Fibroblast of skin of right biceps (primary cell): ENCODE data around the gene CDH15.

Source experiments
- DNase-seq: peaks from one replicate; pipeline ENCODE4 v3.0.0-alpha.2; 2013

The CDH15 gene

GRCh38 chr16:89140981-89141883, 30.3 kb upstream of the CDH15 start:
- DNase-seq = no peak

DNA sequence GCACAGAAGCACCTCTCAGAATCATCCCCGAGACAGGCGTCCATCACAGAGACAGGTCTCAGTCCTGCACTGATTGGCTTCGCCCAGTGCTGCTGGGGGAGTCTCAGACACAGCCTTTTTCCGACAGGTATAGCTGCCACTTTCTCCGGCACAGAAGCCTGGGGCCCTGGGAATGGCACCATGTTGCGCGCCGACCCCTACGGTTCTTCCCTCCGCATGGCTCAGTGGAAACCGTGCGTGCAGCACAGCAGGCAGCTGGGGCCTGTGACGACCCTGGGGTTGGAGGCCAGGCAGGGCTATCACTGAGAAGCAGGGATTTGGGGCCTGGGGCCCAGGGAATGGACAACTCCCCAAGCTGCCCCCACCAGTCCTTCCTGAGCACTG, 29.7 kb upstream of the CDH15 start:
- DNase-seq = no peak

GRCh38 chr16:89142474-89143195, 28.9 kb upstream of the CDH15 start:
- no peak for DNase-seq

DNA sequence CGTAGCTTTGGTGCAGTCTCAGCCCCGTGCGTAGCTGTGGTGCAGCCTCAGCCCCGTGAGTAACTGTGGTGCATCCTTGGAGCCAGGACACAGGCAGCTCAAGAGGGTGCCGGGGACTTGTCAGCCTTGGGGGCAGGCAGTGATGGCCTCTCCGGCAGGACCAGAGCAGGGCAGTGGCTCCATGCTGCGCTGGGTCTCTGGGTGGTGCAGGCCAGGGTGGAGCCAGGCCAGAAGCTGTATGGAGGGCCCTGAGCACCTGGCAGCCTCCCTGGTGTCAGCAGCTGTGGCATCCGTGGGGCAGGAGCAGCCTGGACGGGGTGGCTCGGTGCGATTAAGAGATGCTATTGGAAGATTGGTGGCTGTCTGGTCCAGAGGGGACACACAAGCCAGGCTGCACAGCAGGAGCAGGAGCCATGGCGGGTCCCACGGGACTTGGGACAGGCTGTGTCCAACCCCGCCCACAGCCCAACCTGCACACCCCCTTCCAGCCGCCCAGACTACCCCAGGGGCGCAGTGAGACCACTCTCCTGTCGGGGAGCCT, 28.3 kb upstream of the CDH15 start:
- DNase-seq = no peak

- no peak for DNase-seq
Measured at GRCh38 chr16:89143911-89144675, 27.5 kb upstream of the CDH15 start.

- DNase-seq = no peak
Measured at GRCh38 chr16:89144681-89145080, 26.9 kb upstream of the CDH15 start.

DNA sequence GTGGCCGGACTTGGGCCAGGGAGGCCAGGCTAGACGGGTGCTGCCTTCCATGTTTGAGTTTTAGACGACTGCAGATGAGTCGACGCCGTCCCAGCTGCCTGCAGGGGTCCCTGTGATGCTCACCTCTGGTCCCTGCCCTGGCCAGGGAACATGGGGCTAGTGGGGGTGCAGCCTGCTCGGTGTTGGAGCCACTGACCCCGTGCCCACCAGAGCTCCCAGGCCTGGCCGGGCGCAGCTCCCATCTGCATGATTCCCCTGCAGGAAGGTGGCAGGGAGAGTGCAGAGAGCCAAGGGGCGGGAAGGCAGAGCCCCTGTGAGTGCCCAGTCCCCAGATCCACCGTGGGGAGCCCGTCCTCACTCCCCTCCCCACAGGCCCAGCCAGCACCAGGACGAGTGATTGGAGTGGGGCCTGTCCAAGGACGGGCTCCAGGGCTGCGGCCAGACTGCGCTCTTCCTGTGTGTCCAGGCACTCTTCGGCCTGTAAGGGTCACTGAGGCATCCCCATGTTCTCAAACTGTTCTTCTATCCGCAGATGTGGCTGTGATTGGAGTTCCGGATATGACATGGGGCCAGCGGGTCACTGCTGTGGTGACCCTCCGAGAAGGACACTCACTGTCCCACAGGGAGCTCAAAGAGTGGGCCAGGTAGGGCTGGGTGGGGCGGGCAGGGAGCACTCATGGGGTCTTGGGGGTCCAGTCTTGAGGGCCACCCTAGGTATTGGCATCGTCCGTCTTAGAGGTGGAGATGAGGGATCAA, 26.0 kb upstream of the CDH15 start:
- DNase-seq = no peak

- DNase-seq = no peak
Measured at GRCh38 chr16:89146211-89147005, 25.1 kb upstream of the CDH15 start.

DNA sequence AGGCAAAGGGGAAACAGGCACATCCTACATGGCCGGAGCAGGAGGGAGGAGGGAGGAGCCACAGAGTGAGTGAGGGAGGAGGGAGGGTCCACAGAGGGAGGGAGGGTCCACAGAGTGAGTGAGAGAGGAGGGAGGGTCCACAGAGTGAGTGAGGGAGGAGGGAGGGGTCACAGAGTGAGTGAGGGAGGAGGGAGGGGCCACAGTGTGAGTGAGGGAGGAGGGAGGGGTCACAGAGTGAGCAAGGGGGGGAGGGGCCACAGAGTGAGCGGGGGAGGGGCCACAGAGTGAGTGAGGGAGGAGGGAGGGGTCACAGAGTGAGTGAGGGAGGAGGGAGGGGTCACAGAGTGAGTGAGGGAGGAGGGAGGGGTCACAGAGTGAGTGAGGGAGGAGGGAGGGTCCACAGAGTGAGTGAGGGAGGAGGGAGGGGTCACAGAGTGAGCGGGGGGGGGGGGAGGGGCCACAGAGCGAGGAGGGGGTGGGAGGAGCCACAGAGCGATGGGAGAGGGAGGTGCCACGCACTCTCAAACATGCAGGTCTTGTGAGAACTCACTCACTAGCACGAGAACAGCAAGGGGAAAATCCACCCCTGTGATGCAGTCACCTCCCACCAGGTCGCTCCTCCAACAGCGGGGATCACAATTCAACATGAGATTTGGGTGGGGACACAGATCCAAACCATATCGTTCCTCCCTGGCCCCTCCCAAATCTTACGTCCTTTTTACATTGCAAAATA, 24.3 kb upstream of the CDH15 start:
- no peak for DNase-seq

GRCh38 chr16:89149386-89149785, 22.2 kb upstream of the CDH15 start:
- no peak for DNase-seq

DNA sequence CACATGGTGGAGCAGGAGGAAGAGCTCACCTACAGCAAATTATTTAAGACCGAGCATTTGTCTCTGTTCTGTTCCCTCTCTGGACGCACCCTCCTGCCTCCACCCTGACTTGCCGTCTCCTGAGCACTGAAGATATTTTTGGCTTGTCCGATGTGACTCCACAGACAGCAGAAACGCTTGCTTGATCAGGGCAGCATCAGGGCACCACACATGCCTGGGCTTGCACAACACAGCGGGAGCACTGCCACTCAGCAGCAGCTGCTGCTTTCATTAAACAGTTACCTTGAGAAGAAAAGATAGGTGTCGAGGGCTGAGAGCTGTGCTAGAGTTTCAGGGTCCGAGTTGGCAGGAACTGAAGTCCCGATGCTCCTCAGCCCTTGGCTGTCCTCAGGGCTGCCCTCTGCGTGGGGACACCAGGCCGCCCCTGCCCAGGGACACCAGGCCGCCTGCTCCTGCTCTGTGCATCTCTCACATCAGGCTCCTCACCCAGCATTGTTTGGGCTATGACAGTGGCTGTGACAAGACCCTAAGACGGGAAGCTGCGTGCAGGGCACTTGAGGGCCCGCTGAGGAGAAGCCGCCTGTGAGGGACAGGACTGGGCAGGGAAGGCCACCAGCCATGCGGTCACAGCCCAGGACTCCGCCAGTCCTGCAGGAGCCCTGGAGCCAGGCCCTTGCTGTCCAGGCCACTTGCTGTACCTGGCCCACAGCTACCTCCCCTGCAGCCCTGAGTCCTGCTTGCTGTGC, 21.3 kb upstream of the CDH15 start:
- DNase-seq = no peak

GRCh38 chr16:89150981-89151380, 20.6 kb upstream of the CDH15 start:
- no peak for DNase-seq

DNA sequence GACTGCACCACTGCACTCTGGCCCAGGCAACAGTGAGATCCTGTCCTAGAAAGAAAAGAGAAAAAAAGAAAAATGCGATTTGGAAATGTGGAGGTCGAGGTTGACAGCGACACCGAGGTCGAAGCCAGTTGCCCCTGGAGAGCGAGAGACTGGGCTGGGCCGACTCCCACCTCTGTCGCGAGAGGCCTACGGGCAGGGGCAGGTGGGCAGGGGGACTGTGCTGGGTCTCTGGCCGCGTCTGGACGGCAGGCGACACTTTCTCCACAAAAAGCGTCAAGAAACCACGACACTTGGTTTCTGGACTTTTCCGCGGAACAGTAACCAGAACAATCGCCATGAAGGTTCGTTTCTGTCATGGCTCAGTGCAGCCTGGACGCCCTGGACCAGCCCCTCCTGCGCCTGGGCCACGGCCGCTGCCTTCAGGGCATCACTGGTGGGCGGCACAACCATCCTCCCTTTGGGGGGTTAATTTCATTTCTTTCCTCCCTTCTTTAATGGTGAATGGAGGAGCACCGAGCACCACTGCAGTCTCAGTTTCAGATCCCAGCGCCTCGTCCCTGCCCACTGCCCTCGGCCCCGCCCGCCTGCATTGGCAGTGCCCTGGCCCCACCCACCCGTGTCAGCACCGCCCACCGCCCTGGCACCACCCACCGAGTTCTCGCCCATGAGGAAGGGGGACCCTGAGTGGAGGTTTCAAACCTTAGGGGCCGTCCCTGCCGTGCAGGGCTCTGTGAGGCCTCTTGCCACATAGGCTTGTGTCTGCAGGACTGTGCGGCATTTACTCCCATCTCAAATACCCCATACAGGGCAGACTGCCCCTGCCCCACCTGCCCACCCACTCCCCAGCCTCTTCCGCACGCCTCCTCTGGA, 18.5 kb upstream of the CDH15 start:
- no peak for DNase-seq

DNA sequence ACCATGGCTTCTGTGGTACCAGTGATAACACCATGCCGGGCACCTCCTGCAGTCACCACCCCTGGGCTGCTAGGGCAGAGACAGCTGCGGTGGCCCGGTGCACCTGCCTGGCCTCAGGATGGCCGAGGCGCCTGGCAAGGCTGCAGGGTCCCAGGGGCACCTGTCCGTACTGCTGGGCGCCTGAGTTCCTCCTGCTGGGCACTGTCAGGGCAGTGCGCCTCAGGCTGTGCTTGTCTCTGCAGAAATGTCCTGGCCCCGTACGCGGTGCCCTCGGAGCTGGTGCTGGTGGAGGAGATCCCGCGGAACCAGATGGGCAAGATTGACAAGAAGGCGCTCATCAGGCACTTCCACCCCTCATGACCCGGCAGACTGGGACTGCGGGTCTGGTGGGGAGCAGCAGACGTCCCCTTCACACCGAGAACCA, 17.7 kb upstream of the CDH15 start:
- no peak for DNase-seq

DNA sequence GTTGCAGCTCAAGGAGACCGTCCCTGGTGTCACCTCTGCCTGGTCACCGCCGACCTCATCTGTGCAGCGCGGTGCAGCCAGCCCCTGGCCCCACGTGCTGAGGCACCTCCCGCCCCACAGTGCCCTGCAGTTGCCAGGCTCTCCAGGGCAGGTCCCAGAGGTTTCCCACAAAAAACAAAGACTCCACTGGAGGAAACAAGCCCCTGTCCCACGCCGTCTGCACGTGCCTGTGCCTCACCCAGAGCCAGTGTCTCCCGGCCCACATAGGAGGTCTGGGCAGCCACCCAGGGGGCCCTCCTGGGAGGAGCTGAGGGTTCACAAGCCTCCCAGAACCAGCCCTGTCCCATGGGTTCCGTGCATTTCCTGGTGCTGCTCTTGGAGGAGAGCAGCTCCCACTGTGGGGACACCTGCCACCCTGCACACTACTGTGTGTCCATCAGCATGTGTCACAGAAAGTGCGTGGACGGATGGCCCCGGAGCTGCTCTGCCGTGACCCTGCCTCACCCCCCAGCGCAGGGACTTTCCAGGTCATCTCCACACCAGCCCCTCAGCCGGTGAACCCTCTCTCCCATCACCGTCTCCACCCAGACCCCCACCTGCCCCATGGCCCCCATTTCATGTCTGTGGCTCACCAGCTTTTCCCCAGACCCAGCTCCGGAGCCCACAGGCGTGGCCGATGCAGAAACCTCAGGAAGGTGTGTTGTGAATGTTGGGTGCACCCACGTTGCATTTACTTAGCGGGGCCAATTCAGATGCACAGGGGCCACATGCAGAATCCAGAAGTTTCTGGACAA, 17.0 kb upstream of the CDH15 start:
- DNase-seq = no peak

DNA sequence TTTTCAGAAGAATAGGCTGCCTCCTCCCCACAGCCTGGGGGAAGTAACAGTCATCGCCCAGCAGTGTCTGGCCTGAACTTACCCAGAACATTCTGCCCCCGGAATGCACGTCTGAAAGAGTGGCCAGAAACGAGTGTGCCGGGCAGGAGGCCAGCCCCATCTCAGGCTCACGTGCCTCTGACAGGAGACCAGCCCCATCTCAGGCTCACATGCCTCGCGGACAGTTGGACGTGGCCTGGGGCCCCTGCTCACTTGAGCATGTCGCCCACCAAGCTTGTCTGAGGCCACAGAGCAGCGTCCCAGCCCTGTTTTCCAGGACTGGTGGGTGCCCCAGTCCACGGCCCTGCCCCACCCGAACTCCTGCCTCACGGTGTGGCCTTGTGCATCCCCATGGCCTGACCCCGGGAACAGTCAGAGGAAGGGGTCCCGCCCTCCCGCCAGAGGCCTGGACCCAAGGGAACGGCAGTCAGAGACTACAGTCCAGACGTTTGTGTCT, 16.3 kb upstream of the CDH15 start:
- peak; percentile 48 for DNase-seq

DNA sequence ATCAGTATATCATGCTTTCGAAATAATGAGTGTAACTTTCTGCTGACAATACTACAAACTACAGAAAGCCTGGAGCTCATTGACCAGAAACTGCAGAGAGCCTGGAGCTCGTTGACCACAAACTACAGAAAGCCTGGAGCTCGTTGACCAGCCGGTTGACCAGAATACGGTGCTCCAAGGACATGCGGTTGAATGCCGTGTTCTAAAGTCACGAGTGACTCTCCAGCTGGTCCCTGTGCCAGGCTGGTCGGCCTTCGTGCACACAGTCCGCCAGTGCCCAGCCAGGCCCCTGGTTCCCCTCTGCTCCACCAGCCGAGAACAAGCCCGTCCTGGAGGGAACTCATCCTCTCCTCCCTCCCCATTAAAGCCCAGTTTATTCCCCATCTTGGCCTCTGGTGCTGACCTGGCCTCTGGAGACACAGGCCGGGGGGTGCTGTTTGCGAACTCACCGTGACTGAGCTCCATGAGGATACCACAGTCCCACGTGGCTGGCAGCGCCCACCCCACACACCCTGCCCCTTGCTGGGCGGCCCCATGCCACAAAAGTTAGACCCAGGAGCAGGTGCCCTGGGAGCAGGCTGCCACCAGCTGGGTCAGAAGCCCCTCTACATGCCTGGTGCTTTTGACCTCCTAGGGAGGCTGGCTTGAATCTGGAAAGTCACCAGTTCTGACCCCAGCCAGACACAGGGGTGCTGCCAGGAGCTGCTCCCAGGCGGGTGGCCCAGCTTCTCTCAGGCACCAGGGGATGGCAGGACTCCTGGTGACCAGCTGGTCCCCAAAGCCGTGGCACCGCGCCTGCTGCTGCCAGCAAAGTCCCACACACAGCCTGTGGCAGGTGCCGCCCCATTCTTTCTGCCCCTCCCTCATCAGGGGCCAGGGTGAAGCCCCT, 15.5 kb upstream of the CDH15 start:
- DNase-seq = no peak
